Neural progenitor cell (in vitro differentiated cells): ENCODE data around the gene NFE2L2. TPM values are rescaled to one million over a fixed set of nuclear protein-coding genes. Genes with fewer than 3 reads are reported as not detected.

Source experiments
- DNase-seq: peaks from one replicate; pipeline ENCODE4 v3.0.0-alpha.2; 2016; ENCODE audit warnings: low spot score
- H2AFZ ChIP-seq: fragments of 200-600 bp; sonication (generic); replicated peaks from 2 replicates; pipeline ENCODE4 v1.6.1; 2016; ENCODE audit warnings: antibody characterized with exemption
- H3F3A ChIP-seq: fragments of 200-600 bp; sonication (generic); 2 replicates; pipeline ENCODE4 v1.6.1; 2016; ENCODE audit warnings: antibody characterized with exemption, low read depth
- H3K27ac ChIP-seq: fragments of 200-600 bp; sonication (generic); 2 replicates; pipeline ENCODE4 v1.5.1; 2016; ENCODE audit warnings: mild to moderate bottlenecking
- H3K27me3 ChIP-seq: fragments of 200-600 bp; sonication (generic); 2 replicates; pipeline ENCODE4 v1.6.1; 2016; ENCODE audit warnings: mild to moderate bottlenecking, moderate library complexity
- H3K36me3 ChIP-seq: fragments of 200-600 bp; sonication (generic); 2 replicates; pipeline ENCODE4 v1.5.1; 2016
- H3K4me1 ChIP-seq: fragments of 200-600 bp; sonication (generic); 2 replicates; pipeline ENCODE4 v1.6.1; 2016; ENCODE audit warnings: mixed run types
- H3K4me2 ChIP-seq: fragments of 200-600 bp; sonication (generic); 2 replicates; pipeline ENCODE4 v1.6.1; 2016
- H3K4me3 ChIP-seq: fragments of 200-600 bp; sonication (generic); 2 replicates; pipeline ENCODE4 v1.5.1; 2016
- H3K79me2 ChIP-seq: fragments of 200-600 bp; sonication (generic); 2 replicates; pipeline ENCODE4 v1.6.1; 2016; ENCODE audit warnings: low read depth
- H3K9ac ChIP-seq: fragments of 200-600 bp; sonication (generic); 2 replicates; pipeline ENCODE4 v1.6.1; 2016
- H3K9me3 ChIP-seq: fragments of 200-600 bp; sonication (generic); 2 replicates; pipeline ENCODE4 v1.5.1; 2016; ENCODE audit warnings: low read depth
- H4K20me1 ChIP-seq: fragments of 200-600 bp; sonication (generic); 2 replicates; pipeline ENCODE4 v1.6.1; 2016; ENCODE audit warnings: low read depth
- H3K27ac Mint-ChIP-seq: 3 replicates; pipeline ENCODE4 v1.8.0; 2021; ENCODE audit warnings: mixed read lengths
- H3K27me3 Mint-ChIP-seq: 2 replicates; pipeline ENCODE4 v1.8.0; 2022; ENCODE audit warnings: low read depth, mild to moderate bottlenecking, inconsistent platforms, moderate library complexity, mixed read lengths; ENCODE audit not compliant: insufficient read depth
- H3K36me3 Mint-ChIP-seq: 3 replicates; pipeline ENCODE4 v1.8.0; 2021; ENCODE audit warnings: mixed read lengths
- H3K4me1 Mint-ChIP-seq: 3 replicates; pipeline ENCODE4 v1.8.0; 2021; ENCODE audit warnings: mixed read lengths
- H3K4me3 Mint-ChIP-seq: 3 replicates; pipeline ENCODE4 v1.8.0; 2021; ENCODE audit warnings: mild to moderate bottlenecking, moderate library complexity, mixed read lengths
- H3K9me3 Mint-ChIP-seq: 3 replicates; pipeline ENCODE4 v1.8.0; 2020; ENCODE audit warnings: mixed read lengths
- CTCF ChIP-seq: fragments of 200-600 bp; sonication (generic); IDR thresholded peaks from 2 replicates; pipeline ENCODE4 v1.5.1; 2017; ENCODE audit warnings: antibody characterized with exemption, mild to moderate bottlenecking
- EZH2 ChIP-seq: fragments of 200-600 bp; sonication (generic); IDR thresholded peaks from 2 replicates; pipeline ENCODE4 v1.6.1; 2017; ENCODE audit warnings: antibody characterized with exemption, mild to moderate bottlenecking, moderate library complexity
- EZH2phosphoT487 ChIP-seq: fragments of 200-600 bp; sonication (generic); IDR thresholded peaks from 2 replicates; pipeline ENCODE4 v1.6.1; 2017; ENCODE audit warnings: antibody characterized with exemption
- total RNA-seq: library from RNA; depleted of rRNA; stranded (reverse); fragments of >200 nt; gene quantifications from 2 replicates; pipeline ENCODE4 v1.2.3, GENCODE V29; 2015; ENCODE audit warnings: low replicate concordance

NFE2L2 gene
- total RNA-seq, 1 donor from 2014 or later, result 17.7 TPM

GRCh38 chr2:177273408-177273807 is 8.9 kb upstream of the NFE2L2 start:
- no peak for DNase-seq
- Mint-ChIP-seq H3K4me1 (no peaks in the 10 kb centered on the region), H3K4me3 (no peak overlapping the region), H3K9me3 (no peaks in the 10 kb centered on the region), H3K27me3 (no peaks in the 10 kb centered on the region), H3K36me3 (no peaks in the 10 kb centered on the region), H3K27ac (no peak overlapping the region)
- Histone ChIP-seq H3K4me2 (no peak overlapping the region), H4K20me1 (no peaks in the 10 kb centered on the region), H3F3A (no peaks in the 10 kb centered on the region), H2AFZ (no peak overlapping the region), H3K36me3 (no peaks in the 10 kb centered on the region), H3K4me1 (no peaks in the 10 kb centered on the region), H3K9ac (no peak overlapping the region), H3K27ac (no peak overlapping the region), H3K79me2 (no peaks in the 10 kb centered on the region), H3K9me3 (no peaks in the 10 kb centered on the region), H3K4me3 (no peak overlapping the region), H3K27me3 (no peaks in the 10 kb centered on the region)
- TF ChIP-seq CTCF (no peak), EZH2 (no peak), EZH2phosphoT487 (no peak)

GRCh38 chr2:177272765-177273164 is 8.2 kb upstream of the NFE2L2 start:
- H3K4me1 ChIP-seq, result no peaks in the 10 kb centered on the region

GRCh38 chr2:177271981-177272666 is 7.6 kb upstream of the NFE2L2 start:
- DNase-seq, result no peak
- Histone ChIP-seq H3K4me3 (no peak overlapping the region), H3K36me3 (no peaks in the 10 kb centered on the region), H3K9ac (no peak overlapping the region), H3K27ac (no peak overlapping the region), H2AFZ (no peak overlapping the region), H3K27me3 (no peaks in the 10 kb centered on the region), H3K4me2 (no peak overlapping the region), H3K4me1 (no peaks in the 10 kb centered on the region), H3F3A (no peaks in the 10 kb centered on the region), H3K9me3 (no peaks in the 10 kb centered on the region), H3K79me2 (no peaks in the 10 kb centered on the region), H4K20me1 (no peaks in the 10 kb centered on the region)
- H3K36me3 Mint-ChIP-seq, result no peaks in the 10 kb centered on the region
- no peaks in the 10 kb centered on the region for H3K27me3 Mint-ChIP-seq
- no peaks in the 10 kb centered on the region for H3K4me1 Mint-ChIP-seq
- no peak overlapping the region for H3K4me3 Mint-ChIP-seq
- no peak for TF ChIP-seq EZH2phosphoT487
- no peak for TF ChIP-seq CTCF
- no peak for TF ChIP-seq EZH2
- no peak overlapping the region for H3K27ac Mint-ChIP-seq
- H3K9me3 Mint-ChIP-seq, result no peaks in the 10 kb centered on the region

More at GRCh38 chr2:177272765-177273164, 8.2 kb upstream of the NFE2L2 start:
- no peaks in the 10 kb centered on the region for H3F3A ChIP-seq
- TF ChIP-seq EZH2phosphoT487, result no peak
- TF ChIP-seq CTCF, result no peak
- no peak for TF ChIP-seq EZH2
- no peaks in the 10 kb centered on the region for H3K9me3 ChIP-seq
- Mint-ChIP-seq H3K27ac (no peak overlapping the region), H3K27me3 (no peaks in the 10 kb centered on the region), H3K4me3 (no peak overlapping the region), H3K4me1 (no peaks in the 10 kb centered on the region), H3K9me3 (no peaks in the 10 kb centered on the region), H3K36me3 (no peaks in the 10 kb centered on the region)
- no peaks in the 10 kb centered on the region for H3K79me2 ChIP-seq
- H2AFZ ChIP-seq, result no peak overlapping the region
- H3K27ac ChIP-seq, result no peak overlapping the region
- H3K27me3 ChIP-seq, result no peaks in the 10 kb centered on the region
- no peaks in the 10 kb centered on the region for H3K36me3 ChIP-seq
- no peaks in the 10 kb centered on the region for H4K20me1 ChIP-seq
- no peak for DNase-seq
- no peak overlapping the region for H3K9ac ChIP-seq
- no peak overlapping the region for H3K4me3 ChIP-seq
- H3K4me2 ChIP-seq, result no peak overlapping the region
